Measurements from ENCODE around the gene DOCK10. TPM values are rescaled to one million over a fixed set of nuclear protein-coding genes. Genes with fewer than 3 reads are reported as not detected.
A peak's percentile ranks its signal among the peaks of the same experiment; 100 is the strongest.

DOCK10 gene
- total and polyA plus RNA-seq, 10 of the 15 experiments (the other 5 are each of a cell fraction or from before 2014, with no cell fraction given), result 16.9 to 120 (median 85.5) TPM

GRCh38 chr2:225042800-225043167, 516 bp upstream of the DOCK10 start:
- Histone ChIP-seq H3K27me3 (replicated peaks in 1 of 2; ENCODE audit: control insufficient read depth in 2 of 2, insufficient read depth in 2 of 2, low read length in 1 of 2) (no peaks in the 10 kb centered on the region), H3K79me2 (ENCODE audit: control insufficient read depth, insufficient read depth, low read length) (peaks cover 41% of the 10 kb centered on the region), H3K4me2 (ENCODE audit: control insufficient read depth, insufficient read depth) (peak overlapping the region; percentile 99; the same call in 1 of the 2 replicates), H3K4me1 (ENCODE audit: control insufficient read depth, insufficient read depth, low read length) (peaks cover 10% of the 10 kb centered on the region), H3K27ac (ENCODE audit: control insufficient read depth, insufficient read depth) (no peak overlapping the region), H3K36me3 (ENCODE audit: control insufficient read depth in 2 of 2, insufficient read depth in 2 of 2, low read length in 1 of 2) (no peaks in the 10 kb centered on the region), H3K9ac (ENCODE audit: control insufficient read depth, insufficient read depth, low read length) (peak overlapping the region; percentile 15; the same call in 1 of the 2 replicates), H4K20me1 (ENCODE audit: control insufficient read depth, insufficient read depth) (no peaks in the 10 kb centered on the region), H3K4me3 (peak overlapping the region; percentile 33; the same call in 1 of the 2 replicates), H3K9me3 (replicated peaks; ENCODE audit: control insufficient read depth, insufficient read depth, low read length) (no peaks in the 10 kb centered on the region), H2AFZ (ENCODE audit: control insufficient read depth, low read depth, low read length) (peak overlapping the region; percentile 83; the same call in 1 of the 2 replicates)
- in situ Hi-C loops (cut with MboI), result loop anchor here (10.0 kb wide), 1 partner anchor 232 kb away; no protein-coding TSS in a partner anchor
- DNase-seq (ENCODE audit: low read depth, low spot score) (no peak), FAIRE-seq (no peak), ATAC-seq (no peak)
- no TSS peak for BruUV-seq (replicated peaks)
- whole genome bisulfite sequencing (ENCODE audit: insufficient coverage, insufficient replicate concordance, low lambda C conversion rate, missing lambda C conversion rate), result 37% methylated on average over 10 of the region's 13 CpGs
- intact Hi-C loops (cut with micrococcal nuclease; ENCODE audit: unreplicated experiment), result loop anchor here (5.0 to 10.0 kb wide), 3 partner anchors 70 to 1795 kb away; partner anchors contain the start of gene RHBDD1
- RAD21 ChIA-PET (ENCODE audit: unreplicated experiment), result interaction anchor here (0.6 to 7.2 kb wide), 6 partner anchors 9 to 120 kb away, joined by 3 to 47 read pairs (median 3); no protein-coding TSS in a partner anchor
- CTCF ChIA-PET, result interaction anchor here (0.8 to 2.6 kb wide), 9 partner anchors 10 to 622 kb away, joined by 3 to 15 read pairs (median 4); no protein-coding TSS in a partner anchor
- POLR2A ChIA-PET, result interaction anchor here (0.6 to 2.2 kb wide), 6 partner anchors 11 to 233 kb away, joined by 3 to 8 read pairs (median 4); no protein-coding TSS in a partner anchor
- no peak for TF ChIP-seq SMAD5 (IDR thresholded peaks at IDR 0.05; ENCODE audit: low read depth)
- TF ChIP-seq ZNF217 (IDR thresholded peaks at IDR 0.05), result no peak
- no peak for TF ChIP-seq EGR1 (IDR thresholded peaks at IDR 0.05; ENCODE audit: borderline replicate concordance in 1 of 2, low read depth in 2 of 2, low read length in 2 of 2)
- no peak for TF ChIP-seq HSF1 (IDR thresholded peaks at IDR 0.05; ENCODE audit: low read depth, low read length)
- no peak for TF ChIP-seq KAT2A (conservative IDR thresholded peaks at IDR 0.05; ENCODE audit: control insufficient read depth, low read depth, low read length)
- TF ChIP-seq CREB1 (IDR thresholded peaks at IDR 0.05; ENCODE audit: low read depth), result no peak
- no peak for TF ChIP-seq NFYA (IDR thresholded peaks at IDR 0.05; ENCODE audit: borderline replicate concordance, low read depth, low read length)
- no peak for TF ChIP-seq NRF1 (conservative IDR thresholded peaks at IDR 0.05; ENCODE audit: low read depth, low read length)
- TF ChIP-seq STAT1 (conservative IDR thresholded peaks at IDR 0.05), result no peak
- SMC1A ChIA-PET (ENCODE audit: uncharacterized antibody, unreplicated experiment), result interaction anchor here (0.6 to 6.6 kb wide), 8 partner anchors 10 to 1958 kb away, joined by 3 to 45 read pairs (median 4); no protein-coding TSS in a partner anchor
